Esophagus muscularis mucosa (tissue), 2 donors: ENCODE data around the gene ANK2.

Experiments used
- POLR2A ChIP-seq: fragments of 450-650 bp; IDR thresholded peaks from one replicate; pipeline ENCODE4 v1.6.1; 2017; ENCODE audit warnings: antibody characterized with exemption, moderate library complexity, mild to moderate bottlenecking, low read depth
- POLR2AphosphoS5 ChIP-seq, 2 donors: sonication (generic); formaldehyde crosslinking; IDR thresholded peaks; one replicate each; pipeline ENCODE4 v1.6.1; 2017; ENCODE audit warnings: antibody characterized with exemption in 2 of 2

- TF ChIP-seq POLR2A (no peak), POLR2AphosphoS5 (IDR thresholded peaks at IDR 0.05) (no peak)
Measured at GRCh38 chr4:113355550-113356371, 306.3 kb downstream of the ANK2 start.
